ENCODE results near the gene TECPR1.

- TF ChIP-seq CTCF (IDR thresholded peaks at IDR 0.05; ENCODE audit: control extremely low read depth in 1 of 3, insufficient read depth in 1 of 3, low read depth in 1 of 3, low read length in 3 of 3), result peak; percentile 78 to 84 (median 78)
- TF ChIP-seq SP1 (IDR thresholded peaks at IDR 0.05; ENCODE audit: low read depth, low read length), result no peak
- no peak for TF ChIP-seq POLR2A (IDR thresholded peaks at IDR 0.05; ENCODE audit: control extremely low read depth in 1 of 2, low read depth in 2 of 2, low read length in 2 of 2)
- no peak for TF ChIP-seq CBX5 (IDR thresholded peaks at IDR 0.05; ENCODE audit: low read depth, low read length)
- TF ChIP-seq CBX8 (IDR thresholded peaks at IDR 0.05; ENCODE audit: borderline replicate concordance, low read depth, low read length), result no peak
- TF ChIP-seq SUZ12 (IDR thresholded peaks at IDR 0.05; ENCODE audit: low read length), result no peak
- no peak for TF ChIP-seq TEAD4 (IDR thresholded peaks at IDR 0.05; ENCODE audit: low read depth, low read length)
- TF ChIP-seq MAFK (IDR thresholded peaks at IDR 0.05; ENCODE audit: low read depth, low read length), result no peak
- TF ChIP-seq TAF7 (optimal IDR thresholded peaks at IDR 0.05; ENCODE audit: borderline replicate concordance, low read depth, low read length), result no peak
- TF ChIP-seq RAD21 (IDR thresholded peaks at IDR 0.05 in 1 of 2, conservative IDR thresholded peaks at IDR 0.05 in 1 of 2; ENCODE audit: low read depth in 2 of 2, low read length in 2 of 2), result peak; percentile 86 to 89
- no peak for TF ChIP-seq HDAC2 (IDR thresholded peaks at IDR 0.05; ENCODE audit: borderline replicate concordance in 1 of 2, low read depth in 2 of 2, low read length in 2 of 2)
- no peak for TF ChIP-seq CEBPB (IDR thresholded peaks at IDR 0.05; ENCODE audit: low read depth, low read length)
- TF ChIP-seq POLR2AphosphoS5 (IDR thresholded peaks at IDR 0.05; ENCODE audit: low read depth, low read length), result no peak
Measured at GRCh38 chr7:98165827-98166667, 86.0 kb downstream of the TECPR1 start.
